ENCODE results near the gene LARP4B. TPM values are rescaled to one million over a fixed set of nuclear protein-coding genes. Genes with fewer than 3 reads are reported as not detected.

LARP4B gene
- polyA plus RNA-seq, 1 donor (not counting 4 experiments of a cell fraction or from before 2014, with no cell fraction given), result 39.4 TPM

DNA sequence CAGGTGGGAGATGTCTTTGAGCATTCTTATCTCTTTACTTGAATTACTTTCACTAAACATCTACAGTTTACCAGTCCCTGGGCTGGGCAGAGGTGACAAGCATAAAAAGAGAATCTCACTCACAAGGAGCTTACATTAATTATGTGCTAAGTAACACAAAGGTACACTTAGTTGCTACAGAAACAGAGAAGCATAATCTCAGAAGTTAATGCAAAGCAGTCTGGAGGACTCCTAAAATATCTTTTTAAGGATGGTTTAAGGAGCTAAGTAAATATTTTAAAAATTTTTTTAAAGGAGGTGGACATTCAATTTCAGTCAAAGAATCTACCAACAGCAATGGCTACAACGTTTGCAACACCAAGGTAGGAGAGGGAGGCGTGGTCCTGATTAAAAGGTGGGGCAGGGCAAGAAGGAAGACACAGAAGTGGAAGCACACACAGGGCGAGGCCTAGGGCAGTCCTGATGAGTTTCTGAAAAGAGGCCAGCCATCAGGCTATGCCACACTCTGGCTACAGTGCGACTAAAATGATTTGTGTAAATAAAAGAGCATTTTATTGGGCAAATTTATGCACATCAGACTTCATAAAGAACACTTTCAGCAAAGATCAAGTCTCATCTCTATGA lies 5.3 kb downstream of the LARP4B start:
- Histone ChIP-seq H3K36me3 (ENCODE audit: control insufficient read depth in 2 of 2, extremely low read depth in 1 of 2, insufficient read depth in 2 of 2, low read length in 2 of 2) (peaks cover 3 to 8% of the 10 kb centered on the region in 2 experiments), H3K27me3 (ENCODE audit: control insufficient read depth, extremely low read depth, insufficient read depth, low read length) (no peaks in the 10 kb centered on the region), H3K9me3 (ENCODE audit: control insufficient read depth, low read depth, low read length) (no peaks in the 10 kb centered on the region), H3K9me1 (ENCODE audit: control insufficient read depth, extremely low read depth, insufficient read depth, low read length) (peaks cover 8% of the 10 kb centered on the region), H4K20me1 (ENCODE audit: control insufficient read depth, extremely low read depth, insufficient read depth, low read length) (peaks cover 70% of the 10 kb centered on the region), H2AFZ (ENCODE audit: control insufficient read depth, low read length) (no peak overlapping the region), H3K4me2 (ENCODE audit: control insufficient read depth, extremely low read depth, insufficient read depth, low read depth, low read length) (no peak overlapping the region), H3K79me2 (ENCODE audit: control insufficient read depth, insufficient read depth, low read length) (peaks cover 98% of the 10 kb centered on the region), H3K27ac (ENCODE audit: control insufficient read depth, insufficient read depth, low read length) (no peak overlapping the region), H3K9ac (ENCODE audit: control insufficient read depth, extremely low read depth, insufficient read depth, low read length) (no peak overlapping the region), H3K4me3 (ENCODE audit: control insufficient read depth in 2 of 3, extremely low read depth in 1 of 3, insufficient read depth in 2 of 3, low read depth in 1 of 3, low read length in 3 of 3) (no peak overlapping the region), H3K4me1 (ENCODE audit: control insufficient read depth, extremely low read depth, insufficient read depth, low read length) (peaks cover 13% of the 10 kb centered on the region)
- no peak for FAIRE-seq
- TF ChIP-seq CTCF (optimal IDR thresholded peaks at IDR 0.05 in 1 of 3, IDR thresholded peaks at IDR 0.05 in 1 of 3, conservative IDR thresholded peaks at IDR 0.05 in 1 of 3; ENCODE audit: extremely low read depth in 1 of 3, insufficient read depth in 2 of 3, low read length in 3 of 3) (no peak), EZH2 (IDR thresholded peaks at IDR 0.05; ENCODE audit: low read length) (no peak)
- dilution Hi-C loops (cut with MboI; ENCODE audit: extremely low pct_ligation_motif_present, low sequenced_read_pairs), result no loop called here
- DNase-seq (ENCODE audit: low read depth, low spot score), result no peak

DNA sequence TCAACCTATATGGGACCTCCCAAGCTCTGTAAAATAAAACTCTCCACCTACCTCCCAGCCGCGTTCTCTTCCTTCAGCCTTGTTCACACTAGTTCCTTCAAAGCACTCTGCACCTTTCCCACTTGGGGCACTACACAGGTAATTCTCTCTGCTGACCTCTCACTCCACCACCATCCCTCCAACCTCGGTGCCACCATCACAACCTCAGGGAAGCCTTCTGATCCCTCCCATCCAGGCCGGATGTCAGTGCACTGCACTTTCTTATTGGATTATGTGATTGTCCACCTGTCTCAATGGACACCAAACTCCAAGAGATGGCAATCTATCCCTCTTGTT lies 7.0 kb downstream of the LARP4B start:
- dilution Hi-C loops (cut with MboI; ENCODE audit: extremely low pct_ligation_motif_present, low sequenced_read_pairs), result no loop called here
- Histone ChIP-seq H3K9me1 (ENCODE audit: control insufficient read depth, extremely low read depth, insufficient read depth, low read length) (peaks cover 8% of the 10 kb centered on the region), H3K4me2 (ENCODE audit: control insufficient read depth, extremely low read depth, insufficient read depth, low read depth, low read length) (no peak overlapping the region), H3K36me3 (ENCODE audit: control insufficient read depth in 2 of 2, extremely low read depth in 1 of 2, insufficient read depth in 2 of 2, low read length in 2 of 2) (peaks cover 3 to 8% of the 10 kb centered on the region in 2 experiments), H3K9ac (ENCODE audit: control insufficient read depth, extremely low read depth, insufficient read depth, low read length) (no peak overlapping the region), H3K27me3 (ENCODE audit: control insufficient read depth, extremely low read depth, insufficient read depth, low read length) (no peaks in the 10 kb centered on the region), H3K27ac (ENCODE audit: control insufficient read depth, insufficient read depth, low read length) (no peak overlapping the region), H3K79me2 (ENCODE audit: control insufficient read depth, insufficient read depth, low read length) (peaks cover 99% of the 10 kb centered on the region), H3K4me1 (ENCODE audit: control insufficient read depth, extremely low read depth, insufficient read depth, low read length) (peaks cover 5% of the 10 kb centered on the region), H4K20me1 (ENCODE audit: control insufficient read depth, extremely low read depth, insufficient read depth, low read length) (peaks cover 66% of the 10 kb centered on the region), H3K9me3 (ENCODE audit: control insufficient read depth, low read depth, low read length) (no peaks in the 10 kb centered on the region), H3K4me3 (ENCODE audit: control insufficient read depth in 2 of 3, extremely low read depth in 1 of 3, insufficient read depth in 2 of 3, low read depth in 1 of 3, low read length in 3 of 3) (no peak overlapping the region), H2AFZ (ENCODE audit: control insufficient read depth, low read length) (no peak overlapping the region)
- DNase-seq (ENCODE audit: low read depth, low spot score), result no peak
- no peak for FAIRE-seq
- TF ChIP-seq EZH2 (IDR thresholded peaks at IDR 0.05; ENCODE audit: low read length), result no peak
- no peak for TF ChIP-seq CTCF (optimal IDR thresholded peaks at IDR 0.05 in 1 of 3, IDR thresholded peaks at IDR 0.05 in 1 of 3, conservative IDR thresholded peaks at IDR 0.05 in 1 of 3; ENCODE audit: extremely low read depth in 1 of 3, insufficient read depth in 2 of 3, low read length in 3 of 3)
